VCaP (cell line): Measurements from ENCODE around the gene TUBB.

Source experiments
- H3K27ac ChIP-seq: fragments of 450-650 bp; 2 replicates; pipeline ENCODE4 v1.5.1; 2017
- CTCF ChIP-seq: fragments of 450-650 bp; conservative IDR thresholded peaks from 2 replicates; pipeline ENCODE4 v1.5.1; 2017; ENCODE audit warnings: mild to moderate bottlenecking, moderate library complexity

Gene TUBB

GRCh38 chr6:30743099-30744053 is 23.2 kb downstream of the TUBB start:
- TF ChIP-seq CTCF: no peak
- H3K27ac ChIP-seq: peak overlapping the region; percentile 84

- H3K27ac ChIP-seq: peak within 1 kb of the TSS; percentile 84
- TF ChIP-seq CTCF: no peak
Measured at GRCh38 chr6:30744054-30744805, 24.1 kb downstream of the TUBB start, which contains the start of gene IER3. TSS of gene IER3 (minus strand) at chr6:30744547. CDS start at chr6:30744518, 29 bp downstream.

GRCh38 chr6:30747300-30747687 is 27.1 kb downstream of the TUBB start:
- TF ChIP-seq CTCF: no peak
- H3K27ac ChIP-seq: no peak overlapping the region

DNA sequence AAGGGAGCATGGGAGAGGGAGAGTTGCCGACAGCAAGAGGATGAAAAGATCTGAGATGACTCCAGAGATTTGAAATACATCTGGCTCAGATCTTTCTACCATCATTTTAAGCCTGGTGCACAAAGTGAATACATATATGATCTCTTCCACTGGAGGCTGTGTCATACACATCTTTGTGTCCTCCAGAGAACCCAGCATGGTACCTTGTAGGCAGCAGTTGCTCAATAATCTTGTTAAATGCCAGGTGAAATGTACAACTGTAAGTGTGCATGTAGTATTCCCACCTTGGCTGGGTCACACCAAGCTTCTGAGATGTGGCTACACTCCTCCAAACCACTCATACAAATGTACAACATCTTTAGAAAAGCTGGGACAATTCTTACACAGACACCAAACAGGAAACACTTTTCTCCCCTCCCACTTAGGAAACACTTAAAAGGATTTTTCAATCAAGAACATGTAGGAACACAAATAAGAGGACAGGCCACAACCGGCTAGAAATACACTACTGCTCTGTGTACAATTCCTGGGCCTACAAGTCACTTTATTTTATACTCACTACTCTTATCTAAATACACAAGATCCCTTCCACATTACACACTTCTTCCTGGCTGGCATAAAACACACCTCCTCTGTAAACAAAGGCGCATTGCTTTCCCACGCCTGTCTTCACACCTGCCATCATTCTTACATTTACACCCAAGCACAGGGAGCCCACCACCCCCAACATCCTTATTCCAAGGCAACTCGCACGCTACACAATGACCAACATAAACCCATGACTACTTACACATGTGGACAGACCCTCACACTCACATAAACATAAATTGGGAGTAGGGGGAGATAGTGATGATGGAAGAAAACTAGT is 28.0 kb downstream of the TUBB start:
- no peak for TF ChIP-seq CTCF
- peak overlapping the region; percentile 56; the same call in 1 of the 2 replicates for H3K27ac ChIP-seq

- TF ChIP-seq CTCF: no peak
- peak overlapping the region; percentile 56 for H3K27ac ChIP-seq
Measured at GRCh38 chr6:30748851-30749540, 28.8 kb downstream of the TUBB start.

DNA sequence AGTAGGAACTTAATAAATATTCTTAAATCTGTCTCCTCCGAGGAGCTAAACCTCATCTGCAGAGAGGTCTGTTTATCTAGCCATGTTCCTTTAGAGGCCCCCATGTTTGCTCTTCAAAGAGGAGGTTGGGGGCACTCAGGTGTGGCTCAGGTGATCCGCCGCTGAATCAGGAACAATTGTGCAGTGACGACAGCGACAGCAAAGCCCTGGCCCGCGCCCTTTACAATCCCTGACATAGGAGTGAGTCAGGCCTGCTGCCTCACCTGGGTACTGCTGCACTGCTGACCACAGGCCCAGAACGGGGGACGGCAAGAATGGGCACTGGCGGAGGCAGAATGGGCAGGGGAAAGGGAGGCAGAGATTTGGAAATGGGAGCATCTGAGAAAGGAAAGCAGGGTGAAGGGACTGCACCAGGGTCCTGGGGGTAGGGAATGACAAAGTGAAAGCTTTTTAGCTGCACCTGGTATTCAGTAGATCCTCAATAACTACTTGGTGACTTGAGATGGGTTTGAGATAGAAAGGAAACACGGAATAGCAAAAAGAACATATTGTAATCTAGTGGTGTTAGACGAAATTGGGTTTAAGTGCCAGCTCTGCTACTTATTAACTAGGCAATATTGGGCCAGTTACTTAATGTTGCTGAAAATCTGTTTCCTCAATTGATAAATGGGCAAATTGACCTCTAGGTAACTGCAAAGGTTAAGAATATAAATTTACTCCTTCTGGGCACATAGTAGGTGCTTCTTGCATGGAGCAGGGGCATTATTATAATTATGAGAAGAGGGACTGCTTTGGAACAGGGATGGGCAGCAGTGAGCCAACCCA is 29.6 kb downstream of the TUBB start:
- TF ChIP-seq CTCF: no peak
- H3K27ac ChIP-seq: peak overlapping the region; percentile 56
